Gastrocnemius medialis (tissue), 4 donors: ENCODE measurements around the gene AGO3. TPM values are rescaled to one million over a fixed set of nuclear protein-coding genes. Genes with fewer than 3 reads are reported as not detected.
"Not testable (repeated sequence)": the region's sequence is repeated elsewhere in the genome, so short reads cannot be mapped to it uniquely, and the experiment has no call there.

Experiments used
- ATAC-seq, 2 donors: fragments of 150-250 bp; one replicate each; pipeline ENCODE4 v1.9.1; 2016
- DNase-seq, 2 donors: peaks; one replicate each; pipeline ENCODE4 v3.0.0-alpha.2; 2019
- H3K27ac ChIP-seq, 4 donors: fragments of 200-600 bp; sonication (generic); 1 replicate in 1 of 4; 2 replicates in 3 of 4; pipeline ENCODE4 v1.5.1; 2016 to 2018; ENCODE audit warnings: mild to moderate bottlenecking in 2 of 4, moderate library complexity in 1 of 4
- H3K27me3 ChIP-seq, 3 donors: fragments of 200-600 bp; sonication (generic) in 2 of 3; 1 replicate in 1 of 3; 2 replicates in 2 of 3; pipeline versions ENCODE4 v1.5.1 to v1.6.0; 2016 to 2019; ENCODE audit warnings: mild to moderate bottlenecking in 1 of 3, moderate library complexity in 1 of 3
- H3K36me3 ChIP-seq, 2 donors: fragments of 200-600 bp; sonication (generic) in 1 of 2; one replicate each; pipeline ENCODE4 v1.5.1; 2017 to 2018
- H3K4me1 ChIP-seq, 2 donors: fragments of 200-600 bp; sonication (generic) in 1 of 2; one replicate each; pipeline ENCODE4 v1.5.1; 2016 to 2017; ENCODE audit warnings: mild to moderate bottlenecking in 2 of 2
- H3K4me3 ChIP-seq, 4 donors: fragments of 200-600 bp; sonication (generic) in 3 of 4; 1 replicate in 1 of 4; 2 replicates in 3 of 4; pipeline ENCODE4 v1.5.1; 2016 to 2019; ENCODE audit warnings: mild to moderate bottlenecking in 2 of 4
- H3K9me3 ChIP-seq, 3 donors: fragments of 200-600 bp; sonication (generic) in 2 of 3; 1 replicate in 1 of 3; 2 replicates in 2 of 3; pipeline ENCODE4 v1.5.1; 2016 to 2019
- CTCF ChIP-seq, 5 experiments: fragments of 450-650 bp in 3 of 5; fragments of 200-600 bp in 2 of 5; sonication (generic) in 2 of 5; IDR thresholded peaks in 4 of 5; conservative IDR thresholded peaks in 1 of 5; 1 replicate in 4 of 5; 2 replicates in 1 of 5; pipeline ENCODE4 v1.5.1; 2016 to 2019; ENCODE audit warnings: antibody characterized with exemption in 5 of 5, mild to moderate bottlenecking in 3 of 5, moderate library complexity in 3 of 5
- POLR2A ChIP-seq, 2 donors: fragments of 450-650 bp; IDR thresholded peaks; one replicate each; pipeline ENCODE4 v1.6.1; 2017; ENCODE audit warnings: antibody characterized with exemption in 2 of 2, mild to moderate bottlenecking in 2 of 2, moderate library complexity in 2 of 2
- in situ Hi-C, 4 donors: fragments of 200-750 bp; cut with MboI; loops; one replicate each; pipeline versions ENCODE4 v1.15.0 to v1.8.0; 2017; ENCODE audit warnings: low sequenced_read_pairs in 4 of 4
- intact Hi-C: fragments of 100-400 bp; cut with DNase I; formaldehyde crosslinking; loops from one replicate; pipeline ENCODE4 v1.15.1; 2023; ENCODE audit warnings: low total_unique reads
- total RNA-seq, 4 donors: library from RNA; depleted of rRNA; stranded (reverse); fragments of >200 nt; gene quantifications; one replicate each; pipeline versions ENCODE4 v1.1.0 to v1.2.3, GENCODE V29; 2016

Gene AGO3
- total RNA-seq, 4 donors from 2014 or later: 12.8 to 18.8 (median 13.6) TPM

DNA sequence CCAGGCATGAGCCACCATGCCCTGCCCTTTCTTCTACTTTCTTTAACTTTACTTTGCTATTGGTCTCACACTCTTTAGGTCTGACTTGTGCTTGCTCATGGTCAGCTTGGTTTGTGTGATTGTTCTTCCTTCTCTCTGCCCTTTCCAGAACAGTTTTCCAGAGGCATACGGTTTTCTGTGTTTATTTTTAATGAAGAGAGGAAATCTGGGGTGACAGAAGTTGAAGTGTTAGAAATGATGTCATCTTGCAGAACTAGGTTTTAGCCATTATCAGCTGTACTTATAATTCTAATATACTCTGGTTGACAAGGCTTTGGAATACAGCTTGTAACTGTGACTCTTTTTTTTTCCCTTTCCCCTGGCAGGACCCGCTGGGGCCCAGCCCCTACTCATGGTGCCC lies 14.4 kb downstream of the AGO3 start:
- H3K36me3 ChIP-seq: no peaks in the 10 kb centered on the region
- H3K9me3 ChIP-seq: no peaks in the 10 kb centered on the region
- H3K4me1 ChIP-seq: peaks cover 0 to 3% of the 10 kb centered on the region in 2 donors
- H3K27ac ChIP-seq: no peak overlapping the region
- in situ Hi-C loops: no loop called here
- H3K27me3 ChIP-seq: no peaks in the 10 kb centered on the region
- no peak for TF ChIP-seq CTCF (IDR thresholded peaks at IDR 0.05 in 4 of 5, conservative IDR thresholded peaks at IDR 0.05 in 1 of 5)
- no peak for TF ChIP-seq POLR2A (IDR thresholded peaks at IDR 0.05)
- no peak overlapping the region for H3K4me3 ChIP-seq
- no peak for DNase-seq
- intact Hi-C loops: no loop called here
- ATAC-seq: no peak

DNA sequence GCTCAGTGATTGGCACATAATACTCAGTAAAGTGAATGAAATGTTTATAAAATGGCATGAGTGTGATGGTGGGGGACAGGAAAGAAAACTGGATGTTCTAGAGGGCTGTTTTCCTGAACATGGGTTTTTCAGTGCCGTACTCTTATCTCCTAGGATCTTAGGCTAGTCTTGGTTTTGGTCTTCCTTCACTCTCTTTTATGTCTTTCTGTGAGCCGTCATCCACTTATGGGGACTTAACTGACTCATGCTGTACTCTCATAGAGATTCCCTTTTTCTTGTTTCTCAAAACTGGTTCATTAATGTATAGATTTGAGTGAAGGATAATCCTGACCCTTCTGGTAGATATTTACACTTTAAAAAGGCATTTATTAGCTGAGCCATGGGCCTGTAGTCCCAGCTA lies 16.6 kb downstream of the AGO3 start:
- no peak overlapping the region for H3K27ac ChIP-seq
- in situ Hi-C loops: no loop called here
- no peak overlapping the region for H3K4me3 ChIP-seq
- H3K4me1 ChIP-seq: peaks cover 0 to 3% of the 10 kb centered on the region in 2 donors
- DNase-seq: no peak
- TF ChIP-seq CTCF (IDR thresholded peaks at IDR 0.05 in 4 of 5, conservative IDR thresholded peaks at IDR 0.05 in 1 of 5) (no peak), POLR2A (IDR thresholded peaks at IDR 0.05) (no peak)
- no peak for ATAC-seq
- H3K9me3 ChIP-seq: no peaks in the 10 kb centered on the region
- no peaks in the 10 kb centered on the region for H3K36me3 ChIP-seq
- H3K27me3 ChIP-seq: no peaks in the 10 kb centered on the region
- intact Hi-C loops: no loop called here

- Histone ChIP-seq H3K36me3 (no peaks in the 10 kb centered on the region), H3K9me3 (no peaks in the 10 kb centered on the region), H3K4me3 (no peak overlapping the region), H3K27me3 (no peaks in the 10 kb centered on the region), H3K27ac (no peak overlapping the region), H3K4me1 (peaks cover 5 to 6% of the 10 kb centered on the region in 2 donors)
- ATAC-seq: no peak
- intact Hi-C loops: no loop called here
- in situ Hi-C loops: no loop called here
- TF ChIP-seq CTCF (IDR thresholded peaks at IDR 0.05 in 4 of 5, conservative IDR thresholded peaks at IDR 0.05 in 1 of 5) (no peak), POLR2A (IDR thresholded peaks at IDR 0.05) (no peak)
- no peak for DNase-seq
Observed at GRCh38 chr1:35958558-35958957, 27.7 kb downstream of the AGO3 start.

DNA sequence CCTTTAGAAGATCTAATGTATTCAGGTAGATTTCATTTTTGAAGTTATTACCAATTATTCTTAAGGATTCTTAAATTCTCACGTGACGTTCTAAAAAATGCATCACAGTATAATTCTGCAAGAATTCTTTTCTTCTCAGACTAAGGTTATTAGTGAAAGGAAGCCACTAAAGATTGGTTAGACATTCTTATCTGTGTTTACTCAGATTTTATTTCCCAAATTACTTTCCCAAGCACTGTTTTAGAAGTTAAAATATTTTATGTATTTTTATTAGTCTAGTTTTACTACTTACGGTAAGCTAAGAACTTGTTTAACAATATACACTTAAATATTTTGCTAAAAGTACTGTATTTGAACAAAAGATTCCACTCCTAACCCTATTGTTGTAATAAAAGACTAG lies 28.4 kb downstream of the AGO3 start:
- Histone ChIP-seq H3K27ac (no peak overlapping the region), H3K4me3 (no peak overlapping the region), H3K27me3 (no peaks in the 10 kb centered on the region), H3K4me1 (peaks cover 5 to 6% of the 10 kb centered on the region in 2 donors), H3K36me3 (no peaks in the 10 kb centered on the region), H3K9me3 (no peaks in the 10 kb centered on the region)
- no peak for DNase-seq
- in situ Hi-C loops (no loop called here), intact Hi-C loops (no loop called here)
- TF ChIP-seq POLR2A (IDR thresholded peaks at IDR 0.05) (no peak), CTCF (IDR thresholded peaks at IDR 0.05 in 4 of 5, conservative IDR thresholded peaks at IDR 0.05 in 1 of 5) (no peak)
- no peak for ATAC-seq

DNA sequence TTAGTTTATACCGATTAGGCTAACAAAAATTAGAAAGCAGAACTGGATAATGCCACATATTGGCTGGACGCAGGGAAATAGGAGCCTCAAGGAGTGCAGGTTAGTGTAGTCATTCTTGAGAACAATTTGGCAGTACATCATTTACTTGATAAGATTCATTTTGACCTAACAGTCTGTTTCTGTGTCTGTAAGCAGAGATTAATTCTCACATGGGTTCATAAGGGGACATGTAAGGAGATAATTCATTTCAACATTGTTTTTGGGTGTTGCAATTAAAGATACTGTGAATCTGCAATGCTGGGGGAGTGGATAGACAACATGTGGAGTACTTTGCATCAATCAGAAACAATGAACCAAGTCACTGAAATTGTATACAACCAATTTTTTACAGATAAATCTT lies 32.0 kb downstream of the AGO3 start:
- no peak for TF ChIP-seq CTCF (IDR thresholded peaks at IDR 0.05 in 4 of 5, conservative IDR thresholded peaks at IDR 0.05 in 1 of 5)
- no peak for TF ChIP-seq POLR2A (IDR thresholded peaks at IDR 0.05)
- no peak overlapping the region for H3K27ac ChIP-seq
- H3K36me3 ChIP-seq: peaks cover 0 to 3% of the 10 kb centered on the region in 2 donors
- no peaks in the 10 kb centered on the region for H3K9me3 ChIP-seq
- no peak overlapping the region for H3K4me3 ChIP-seq
- intact Hi-C loops: no loop called here
- DNase-seq (no peak), ATAC-seq (no peak)
- peaks cover 5 to 6% of the 10 kb centered on the region in 2 donors for H3K4me1 ChIP-seq
- in situ Hi-C loops: no loop called here
- no peaks in the 10 kb centered on the region for H3K27me3 ChIP-seq

DNA sequence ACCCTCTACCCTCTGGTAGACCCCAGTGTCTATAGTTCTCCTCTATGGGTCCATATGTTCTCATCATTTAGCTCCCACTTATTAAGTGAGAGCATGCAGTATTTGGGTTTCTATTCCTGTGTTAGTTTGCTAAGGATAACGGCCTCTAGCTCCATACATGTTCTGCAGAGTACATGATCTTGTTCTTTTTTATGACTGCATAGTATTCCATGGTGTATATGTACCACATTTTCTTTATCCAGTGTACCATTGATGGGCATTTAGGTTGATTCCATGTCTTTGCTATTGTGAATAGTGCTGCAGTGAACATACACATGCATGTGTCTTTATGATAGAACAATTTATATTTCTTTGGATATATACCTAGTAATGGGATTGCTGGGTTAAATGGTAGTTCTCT lies 33.4 kb downstream of the AGO3 start:
- H3K4me3 ChIP-seq, in situ Hi-C loops, H3K4me1 ChIP-seq, H3K27me3 ChIP-seq, DNase-seq, intact Hi-C loops, H3K27ac ChIP-seq, ATAC-seq, H3K9me3 ChIP-seq: not testable (repeated sequence)
- H3K36me3 ChIP-seq: peaks cover 0 to 12% of the 10 kb centered on the region in 2 donors
